DMS114 treated with DMSO at 0.1 percent for 48 hours (cell line): ENCODE results near the gene TBATA.

ENCODE experiments used
- DNase-seq: peaks from one replicate; lab custom pipeline; 2025; ENCODE audit not compliant: unreplicated experiment; lab: John Stamatoyannopoulos, UW

TBATA gene

GRCh38 chr10:70809011-70809611, 23.9 kb upstream of the TBATA start:
- DNase-seq, result no peak

GRCh38 chr10:70807556-70807955, 22.4 kb upstream of the TBATA start:
- DNase-seq, result no peak

- no peak for DNase-seq
Measured at GRCh38 chr10:70806841-70807240, 21.7 kb upstream of the TBATA start.

- no peak for DNase-seq
Measured at GRCh38 chr10:70805619-70806215, 20.5 kb upstream of the TBATA start.

- DNase-seq, result no peak
Measured at GRCh38 chr10:70804421-70804808, 19.2 kb upstream of the TBATA start.

- DNase-seq, result no peak
Measured at GRCh38 chr10:70803775-70804420, 18.7 kb upstream of the TBATA start.

- DNase-seq, result no peak
Measured at GRCh38 chr10:70801854-70802253, 16.7 kb upstream of the TBATA start.

GRCh38 chr10:70799124-70799523, 13.9 kb upstream of the TBATA start:
- DNase-seq, result no peak

GRCh38 chr10:70797840-70798239, 12.7 kb upstream of the TBATA start:
- DNase-seq, result no peak

- no peak for DNase-seq
Measured at GRCh38 chr10:70795613-70796012, 10.4 kb upstream of the TBATA start.

- DNase-seq, result no peak
Measured at GRCh38 chr10:70791386-70792039, 6.3 kb upstream of the TBATA start.

GRCh38 chr10:70786799-70787415, 1.7 kb upstream of the TBATA start:
- no peak for DNase-seq

GRCh38 chr10:70784471-70784870, 706 bp downstream of the TBATA start:
- no peak for DNase-seq

- DNase-seq, result no peak
Measured at GRCh38 chr10:70784016-70784415, 1.2 kb downstream of the TBATA start.

- no peak for DNase-seq
Measured at GRCh38 chr10:70782746-70783680, 2.2 kb downstream of the TBATA start.

GRCh38 chr10:70782086-70782745, 3.0 kb downstream of the TBATA start:
- no peak for DNase-seq

GRCh38 chr10:70781461-70782051, 3.6 kb downstream of the TBATA start:
- no peak for DNase-seq

- no peak for DNase-seq
Measured at GRCh38 chr10:70780772-70781171, 4.4 kb downstream of the TBATA start.

GRCh38 chr10:70780370-70780760, 4.8 kb downstream of the TBATA start:
- DNase-seq, result no peak
